HL-60/S4 treated with retinoic acid at 250 ng/mL for 4 days and 3 days (cell line): ENCODE data around the gene SLC49A3.
"Not testable (repeated sequence)": the region's sequence is repeated elsewhere in the genome, so short reads cannot be mapped to it uniquely, and the experiment has no call there.

Experiments
- in situ Hi-C: fragments of 300-500 bp; cut with MboI; formaldehyde crosslinking; loops from 2 replicates; pipeline ENCODE4 v1.7.0; 2022; ENCODE audit warnings: low sequenced_read_pairs

The SLC49A3 gene

DNA sequence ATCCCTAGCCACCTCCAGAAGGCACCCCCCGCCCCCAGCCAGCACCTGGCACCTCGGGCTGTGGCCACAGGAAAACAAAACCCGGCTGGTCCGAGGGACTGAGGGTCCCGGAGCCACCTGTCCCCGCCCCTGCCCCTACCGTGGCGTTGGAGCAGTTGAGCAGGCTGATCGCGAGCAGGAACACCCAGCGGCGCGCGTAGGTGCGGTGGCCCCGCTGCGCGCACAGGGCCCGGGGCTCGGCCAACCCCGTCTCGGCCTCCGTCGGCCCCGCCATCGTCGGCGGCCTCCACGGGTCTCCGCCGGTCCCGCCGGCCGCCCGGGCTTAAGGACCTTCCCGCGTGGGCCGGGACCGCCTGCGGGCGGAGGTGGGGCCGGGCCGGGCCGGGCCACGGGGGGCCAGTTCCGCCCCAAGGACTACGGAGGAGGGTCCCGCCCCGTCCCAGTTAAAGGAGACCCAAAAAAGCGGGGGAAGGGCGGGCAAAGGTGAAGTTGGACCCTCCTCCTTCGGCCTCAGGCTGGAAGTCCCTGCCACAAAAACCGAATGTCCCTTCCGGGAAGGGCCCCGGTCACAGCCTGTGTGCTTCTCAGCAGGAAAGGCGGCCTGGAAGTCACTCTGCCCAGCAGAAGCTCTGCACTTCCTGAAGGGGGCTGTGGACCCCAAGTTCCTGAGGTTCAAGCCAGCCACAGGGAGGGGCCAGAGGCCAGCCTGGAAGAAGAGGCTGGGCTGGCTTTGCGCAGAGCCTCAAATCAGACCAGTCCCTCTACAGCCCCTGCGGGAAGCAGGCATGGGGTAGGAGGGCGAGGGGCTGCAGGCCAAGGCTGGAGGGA is at the start of gene SLC49A3:
Gene SLC49A3, minus strand, starts transcription at position 298 of the 828 bp plus-strand sequence. Its CDS starts 24 bp downstream, at position 274.
- in situ Hi-C loops = no loop called here

DNA sequence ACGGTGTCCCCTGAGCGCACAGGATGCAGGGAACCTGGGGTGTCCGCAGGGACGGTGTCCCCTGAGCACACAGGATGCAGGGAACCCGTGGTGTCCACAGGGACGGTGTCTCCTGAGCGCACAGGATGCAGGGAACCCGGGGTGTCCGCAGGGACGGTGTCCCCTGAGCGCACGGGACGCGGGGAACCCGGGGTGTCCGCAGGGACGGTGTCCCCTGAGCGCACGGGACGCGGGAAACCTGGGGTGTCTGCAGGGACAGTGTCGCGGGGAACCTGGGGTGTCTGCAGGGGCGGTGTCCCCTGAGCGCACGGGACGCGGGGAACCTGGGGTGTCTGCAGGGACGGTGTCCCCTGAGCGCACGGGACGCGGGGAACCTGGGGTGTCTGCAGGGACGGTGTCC is 47.6 kb upstream of the SLC49A3 start:
- in situ Hi-C loops = not testable (repeated sequence)

DNA sequence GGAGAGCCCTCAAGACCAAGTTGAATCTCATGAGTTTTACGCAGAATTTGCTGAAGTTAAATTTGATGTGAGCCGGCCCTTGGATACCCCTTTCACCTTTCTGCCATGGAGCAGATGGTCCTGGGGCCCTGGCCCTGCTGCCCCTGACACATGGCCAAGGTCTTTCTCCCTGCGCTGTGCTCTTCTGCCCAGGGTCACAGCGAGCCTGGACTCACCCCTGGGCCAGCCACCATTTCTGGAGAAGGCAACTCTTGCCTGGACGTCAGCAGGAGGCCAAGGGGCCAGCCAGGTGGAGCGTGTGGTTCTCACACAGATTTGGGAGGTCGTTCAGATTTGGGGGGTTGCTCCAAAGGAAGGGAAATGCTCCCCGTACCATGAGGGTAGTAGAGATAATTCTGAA is 46.6 kb upstream of the SLC49A3 start:
- in situ Hi-C loops = no loop called here

DNA sequence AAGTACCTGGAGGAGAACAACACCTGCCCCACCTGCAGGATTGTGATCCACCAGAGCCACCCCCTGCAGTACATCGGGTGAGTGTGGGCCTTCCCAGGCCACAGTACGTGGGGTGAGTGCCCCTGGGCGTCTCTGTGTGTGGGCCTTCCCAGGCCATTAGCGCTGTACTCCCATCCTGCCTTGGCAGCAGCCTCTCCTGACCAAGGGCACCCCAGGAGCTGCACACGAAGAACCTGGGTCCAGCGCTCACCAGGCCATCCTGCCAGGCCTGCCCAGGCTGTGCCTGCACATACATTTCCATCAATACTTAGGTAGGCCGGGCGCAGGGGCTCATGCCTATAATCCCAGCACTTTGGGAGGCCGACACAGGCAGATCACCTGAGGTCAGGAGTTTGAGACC is 46.0 kb upstream of the SLC49A3 start:
- in situ Hi-C loops = no loop called here

DNA sequence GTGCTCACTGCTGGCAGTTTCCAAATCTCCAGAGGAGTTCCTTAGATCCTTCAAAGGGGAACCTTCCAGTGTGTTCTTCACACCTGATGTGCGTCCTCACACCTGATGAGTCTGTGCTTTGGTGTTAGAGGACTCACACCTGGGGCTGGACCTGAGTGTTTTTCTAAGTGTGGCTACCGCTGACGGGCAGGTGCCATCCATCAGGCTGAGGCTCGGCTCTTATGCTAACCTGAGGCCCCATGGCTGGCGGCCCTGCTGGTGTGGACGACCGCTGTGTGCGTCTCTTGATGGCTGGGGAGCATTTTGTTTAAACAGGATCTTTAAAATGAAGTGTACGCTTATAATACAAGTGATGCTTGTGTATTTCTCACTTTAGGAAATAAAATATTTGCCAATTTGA is 45.1 kb upstream of the SLC49A3 start:
- in situ Hi-C loops = no loop called here

DNA sequence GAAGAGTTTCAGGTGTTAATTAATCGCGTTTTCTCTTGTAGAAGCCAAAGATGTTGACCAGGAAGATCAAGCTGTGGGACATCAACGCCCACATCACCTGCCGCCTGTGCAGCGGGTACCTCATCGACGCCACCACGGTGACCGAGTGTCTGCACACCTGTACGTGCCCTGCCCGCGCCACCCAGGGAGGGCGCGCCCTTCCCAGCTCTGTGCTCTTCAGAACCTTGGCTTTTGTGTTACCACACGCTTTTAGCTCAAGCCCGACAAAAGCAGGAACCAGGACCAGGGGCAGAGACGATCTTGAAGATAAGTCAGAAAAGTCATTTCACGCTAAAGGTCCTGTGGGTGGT is 44.7 kb upstream of the SLC49A3 start:
- in situ Hi-C loops = no loop called here

DNA sequence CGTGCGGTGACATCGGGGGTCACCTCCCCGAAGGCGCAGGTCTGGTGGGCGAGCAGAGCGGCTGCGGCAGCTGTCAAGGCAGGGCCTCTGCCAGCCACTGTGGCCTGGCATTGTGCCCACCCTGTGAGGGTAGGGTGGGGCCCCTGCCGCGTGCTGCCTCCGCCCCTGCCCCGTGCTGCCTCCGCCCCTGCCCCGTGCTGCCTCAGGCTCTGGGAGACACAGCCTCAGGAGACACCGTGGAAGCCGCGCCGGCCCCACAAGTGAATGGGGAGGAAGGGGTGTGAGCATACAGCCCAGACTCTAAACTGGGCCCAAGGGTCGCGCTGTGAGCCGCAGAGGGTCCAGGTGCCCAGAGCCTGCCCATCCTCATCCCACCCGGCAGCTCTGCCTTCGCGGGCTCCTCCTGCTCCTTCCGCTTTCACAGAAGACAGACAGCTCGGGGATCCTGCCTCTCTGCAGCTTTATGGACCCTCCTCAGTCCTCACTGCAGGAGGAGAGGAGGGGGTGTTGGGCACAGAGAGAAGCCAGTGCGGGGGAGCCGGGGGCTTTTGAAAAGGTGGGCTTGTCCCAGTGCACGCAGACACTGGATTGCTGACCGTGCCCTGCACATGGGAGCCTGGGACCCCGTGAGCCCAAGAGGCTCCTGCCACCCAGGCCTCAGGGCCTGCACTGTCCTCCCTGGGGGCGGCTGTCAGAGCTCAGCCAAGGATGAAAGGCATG is 44.1 kb upstream of the SLC49A3 start:
- in situ Hi-C loops = no loop called here

DNA sequence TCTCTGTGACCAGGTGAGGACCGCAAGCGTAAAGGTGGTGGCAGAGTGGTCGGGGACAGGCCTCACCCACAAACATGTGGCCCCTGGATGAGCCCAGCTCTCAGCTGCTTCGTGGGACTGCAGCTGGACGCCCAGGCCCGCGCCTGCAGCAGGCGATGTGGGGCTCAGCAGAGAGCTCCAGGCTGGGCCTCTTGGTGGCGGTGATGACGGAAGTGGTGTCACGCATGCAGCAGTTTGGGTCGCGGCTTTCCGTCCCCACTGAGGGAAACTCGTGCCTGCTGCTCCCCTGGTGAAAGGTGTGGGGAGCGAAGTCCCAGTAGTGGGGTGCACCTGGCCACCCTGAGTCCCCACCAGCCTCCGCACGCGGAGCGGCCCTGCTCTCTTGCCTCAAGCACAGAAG is 43.5 kb upstream of the SLC49A3 start:
- in situ Hi-C loops = no loop called here

DNA sequence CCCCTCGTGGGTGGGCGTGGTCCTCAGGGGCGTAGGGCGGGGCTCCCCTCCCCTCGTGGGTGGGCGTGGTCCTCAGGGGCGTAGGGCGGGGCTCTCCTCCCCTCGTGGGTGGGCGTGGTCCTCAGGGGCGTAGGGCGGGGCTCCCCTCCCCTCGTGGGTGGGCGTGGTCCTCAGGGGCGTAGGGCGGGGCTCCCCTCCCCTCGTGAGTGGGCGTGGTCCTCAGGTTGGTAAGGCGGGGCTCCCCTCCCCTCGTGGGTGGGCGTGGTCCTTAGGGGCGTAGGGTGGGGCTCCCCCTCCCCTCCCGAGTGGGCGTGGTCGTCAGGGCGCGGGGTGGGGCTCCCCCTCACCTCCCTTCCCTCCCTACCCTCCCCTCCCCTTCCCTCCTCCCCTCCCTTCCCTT is 43.0 kb upstream of the SLC49A3 start:
- in situ Hi-C loops = not testable (repeated sequence)

DNA sequence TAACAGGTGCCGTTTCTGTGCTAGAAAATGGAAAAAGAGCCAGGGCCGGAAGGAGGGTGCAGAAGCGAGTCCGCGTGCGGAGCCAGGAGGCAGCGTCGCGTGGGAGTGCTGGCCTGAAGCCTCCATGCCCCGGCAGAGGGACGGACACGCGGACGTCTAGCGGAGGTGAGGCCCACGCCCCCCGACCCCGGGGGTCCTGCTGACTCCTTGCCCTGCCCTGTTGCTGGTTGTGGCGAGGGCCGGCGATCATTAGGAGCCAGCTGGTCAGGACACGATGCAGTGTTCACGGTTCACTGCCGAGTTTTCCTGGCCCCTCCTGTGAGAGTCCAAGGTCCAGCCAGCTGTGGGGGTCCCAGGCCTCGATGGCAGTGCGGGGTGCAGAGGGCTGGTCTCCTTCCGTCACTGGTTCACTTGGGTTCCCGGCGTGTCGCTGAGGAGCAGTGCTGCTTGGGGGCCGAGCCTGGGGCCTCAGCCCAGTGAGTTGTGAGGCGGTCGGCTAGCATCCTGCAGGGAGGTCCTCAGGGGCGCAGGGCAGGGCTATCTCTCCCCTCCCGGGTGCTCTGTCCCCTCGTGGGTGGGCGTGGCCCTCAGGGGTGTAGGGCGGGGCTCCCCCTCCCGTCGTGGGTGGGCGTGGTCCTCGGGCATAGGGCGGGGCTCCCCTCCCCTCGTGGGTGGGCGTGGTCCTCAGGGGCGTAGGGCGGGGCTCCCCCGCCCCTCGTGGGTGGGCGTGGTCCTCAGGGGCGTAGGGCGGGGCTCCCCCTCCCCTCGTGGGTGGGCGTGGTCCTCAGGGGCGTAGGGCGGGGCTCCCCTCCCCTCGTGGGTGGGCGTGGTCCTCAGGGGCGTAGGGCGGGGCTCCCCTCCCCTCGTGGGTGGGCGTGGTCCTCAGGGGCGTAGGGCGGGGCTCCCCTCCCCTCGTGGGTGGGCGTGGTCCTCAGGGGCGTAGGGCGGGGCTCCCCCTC is 42.3 kb upstream of the SLC49A3 start:
- in situ Hi-C loops = not testable (repeated sequence)

DNA sequence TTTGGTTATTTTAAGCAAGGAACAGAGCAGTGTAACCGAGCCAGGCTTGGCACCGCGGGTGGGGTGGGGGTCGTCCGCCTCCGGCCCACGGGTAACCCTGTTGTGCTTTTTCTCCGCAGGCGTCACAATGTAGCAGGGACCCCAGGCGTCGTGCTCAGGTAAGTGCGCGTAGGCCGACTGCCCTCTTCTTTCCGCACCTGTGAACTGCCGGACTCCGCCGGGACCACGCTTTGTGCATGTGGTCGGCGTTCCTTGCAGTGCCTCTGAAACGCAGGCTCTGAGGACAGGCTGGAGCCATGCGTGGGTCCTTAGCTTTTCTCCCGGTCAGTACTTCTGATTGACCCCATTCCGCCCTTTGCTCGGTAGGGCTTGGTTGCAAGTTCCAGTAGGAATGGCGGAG is 41.6 kb upstream of the SLC49A3 start:
- in situ Hi-C loops = no loop called here

DNA sequence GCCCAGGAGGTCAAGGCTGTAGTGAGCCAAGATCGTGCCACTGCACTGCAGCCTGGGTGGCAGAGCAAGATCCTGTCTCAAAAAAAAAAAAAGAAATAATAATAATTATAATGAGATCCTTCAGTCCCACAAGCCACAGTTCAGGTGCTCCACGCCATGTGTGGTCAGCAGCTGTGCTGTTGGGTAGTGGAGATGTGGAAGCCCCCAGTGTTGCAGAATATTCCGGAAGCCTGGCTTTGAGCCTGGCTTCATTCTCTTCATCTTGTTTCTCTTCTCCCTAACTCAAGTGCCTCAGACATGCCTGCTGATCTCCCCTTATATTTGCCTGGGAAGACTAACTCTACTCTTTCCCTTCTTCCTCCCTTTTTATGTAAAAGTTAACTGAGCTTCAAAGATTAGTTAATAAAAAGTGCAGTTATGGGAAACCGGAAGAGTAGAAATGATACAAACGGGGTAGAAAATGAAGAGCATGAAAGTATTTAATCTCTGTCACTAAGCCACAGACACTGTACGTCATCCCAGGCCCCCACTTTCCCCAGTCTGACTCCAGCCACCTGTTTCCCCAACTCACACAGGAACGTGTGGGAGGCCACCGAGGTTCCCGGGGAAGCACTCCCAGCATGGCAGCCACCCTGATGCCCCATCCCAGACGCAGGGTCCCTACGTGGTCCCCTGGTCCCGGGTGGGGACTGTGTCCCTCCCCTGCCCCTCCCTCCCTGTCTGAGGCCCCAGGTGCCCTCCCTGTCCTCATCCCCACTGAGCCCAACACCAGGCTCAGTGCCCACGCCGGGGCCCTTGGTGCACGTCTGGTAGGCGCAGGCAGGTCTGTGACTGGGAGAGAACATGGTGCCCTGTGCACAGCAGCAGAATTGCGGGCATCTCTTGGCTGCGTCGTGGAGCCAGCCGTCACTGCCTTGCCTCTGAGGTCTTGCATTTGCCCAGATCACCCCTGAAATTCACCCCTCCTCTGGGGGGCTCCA is 40.7 kb upstream of the SLC49A3 start:
- in situ Hi-C loops = no loop called here

DNA sequence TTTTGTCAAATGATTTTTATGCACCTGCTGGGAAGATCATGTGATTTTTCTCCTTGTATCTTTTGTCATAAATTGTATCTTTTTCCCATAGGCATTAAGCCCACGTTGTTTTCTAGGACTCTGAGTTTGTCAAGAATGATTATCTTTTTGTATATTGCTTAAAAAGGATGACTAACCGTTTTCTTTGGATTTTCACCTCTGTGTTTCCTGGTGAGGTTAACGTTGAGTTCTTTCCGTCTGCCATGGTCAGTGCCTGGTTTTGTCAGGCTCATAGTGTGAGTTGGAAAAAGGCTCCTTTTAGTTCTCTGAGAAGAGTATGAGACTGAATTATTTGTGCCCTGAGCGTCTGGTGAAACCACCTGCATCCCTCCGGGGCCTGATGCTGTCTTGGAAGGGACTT is 38.6 kb upstream of the SLC49A3 start:
- in situ Hi-C loops = no loop called here

DNA sequence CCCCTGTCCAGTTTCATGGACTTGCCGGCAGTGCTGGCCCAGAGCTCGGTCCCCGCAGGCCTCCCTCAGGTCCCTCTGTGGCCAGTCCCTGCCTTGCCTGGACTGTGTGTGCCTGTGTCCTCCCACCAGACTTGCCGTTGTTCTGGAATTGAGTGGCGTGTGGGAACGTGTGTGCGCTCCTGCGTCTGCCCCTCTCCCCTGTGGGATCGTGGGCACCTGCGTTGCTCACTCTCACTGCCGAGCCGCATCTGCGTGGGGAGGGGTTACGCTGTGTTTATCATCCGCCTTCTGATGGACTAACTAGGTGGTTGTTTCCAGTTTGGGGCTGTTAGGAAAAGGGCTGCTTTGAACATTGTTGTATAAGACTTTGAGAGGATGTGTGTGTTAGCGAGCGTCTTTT is 37.9 kb upstream of the SLC49A3 start:
- in situ Hi-C loops = no loop called here

DNA sequence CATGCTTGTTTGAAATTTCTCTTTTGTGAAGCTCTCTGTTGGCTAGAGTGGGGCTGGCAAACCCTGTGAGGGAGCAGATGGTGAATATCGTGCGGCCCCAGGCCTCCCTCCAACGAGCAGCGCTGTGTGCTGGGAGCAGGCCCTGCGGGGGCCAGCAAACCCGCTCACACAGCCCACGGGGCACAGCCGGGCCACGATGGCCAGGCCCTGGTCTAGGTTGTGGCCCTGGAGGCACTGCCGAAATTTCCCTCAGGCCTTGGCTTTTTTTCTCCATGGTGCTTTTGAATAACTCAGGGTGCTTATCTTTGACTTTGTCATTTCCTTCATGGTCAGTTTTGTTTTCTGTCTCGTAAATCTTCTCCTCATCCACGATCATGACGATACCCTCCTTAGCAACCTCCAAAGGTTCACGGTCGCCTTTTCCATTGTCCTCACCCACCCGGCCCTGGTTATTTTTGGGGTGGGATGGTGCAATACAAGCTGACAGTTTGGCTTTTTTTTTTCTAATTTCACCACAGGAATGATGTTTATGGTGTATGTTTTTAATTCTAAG is 37.4 kb upstream of the SLC49A3 start:
- in situ Hi-C loops = no loop called here

DNA sequence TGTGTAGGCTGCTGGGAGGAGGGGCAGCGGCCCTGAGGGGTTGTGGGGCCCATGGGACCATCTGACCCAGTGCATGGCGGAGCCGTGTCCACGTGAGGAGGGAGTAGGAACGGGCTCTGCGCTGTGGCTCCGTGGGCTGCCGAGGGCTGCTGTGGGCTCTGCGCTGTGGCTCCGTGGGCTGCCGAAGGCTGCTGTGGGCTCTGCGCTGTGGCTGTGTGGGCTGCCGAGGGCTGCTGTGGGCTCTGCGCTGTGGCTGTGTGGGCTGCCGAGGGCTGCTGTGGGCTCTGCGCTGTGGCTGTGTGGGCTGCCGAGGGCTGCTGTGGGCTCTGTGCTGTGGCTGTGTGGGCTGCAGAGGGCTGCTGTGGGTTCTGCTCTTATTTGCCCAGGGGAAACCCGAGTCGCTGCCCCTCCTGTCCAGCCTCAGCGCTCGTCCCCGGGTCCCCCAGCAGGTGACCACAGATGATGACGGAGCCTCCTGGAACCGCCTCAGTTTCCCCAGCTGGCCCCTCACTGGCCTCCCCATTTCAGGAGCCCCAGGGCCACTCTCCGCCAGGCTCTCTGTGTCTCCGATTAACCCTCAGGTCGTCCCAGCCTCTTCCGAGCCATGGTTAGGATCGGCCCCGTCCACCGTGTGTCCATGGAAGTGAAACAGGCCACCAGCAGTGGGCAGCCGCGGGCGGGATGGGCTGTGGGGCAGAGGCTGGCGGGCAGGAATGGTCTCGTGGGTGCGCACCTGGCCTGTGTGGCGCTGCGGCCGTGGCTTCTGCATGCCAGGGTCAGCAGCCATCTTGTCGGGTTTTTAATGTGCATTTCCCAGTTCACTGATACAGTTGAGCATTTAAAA is 36.7 kb upstream of the SLC49A3 start:
- in situ Hi-C loops = no loop called here

DNA sequence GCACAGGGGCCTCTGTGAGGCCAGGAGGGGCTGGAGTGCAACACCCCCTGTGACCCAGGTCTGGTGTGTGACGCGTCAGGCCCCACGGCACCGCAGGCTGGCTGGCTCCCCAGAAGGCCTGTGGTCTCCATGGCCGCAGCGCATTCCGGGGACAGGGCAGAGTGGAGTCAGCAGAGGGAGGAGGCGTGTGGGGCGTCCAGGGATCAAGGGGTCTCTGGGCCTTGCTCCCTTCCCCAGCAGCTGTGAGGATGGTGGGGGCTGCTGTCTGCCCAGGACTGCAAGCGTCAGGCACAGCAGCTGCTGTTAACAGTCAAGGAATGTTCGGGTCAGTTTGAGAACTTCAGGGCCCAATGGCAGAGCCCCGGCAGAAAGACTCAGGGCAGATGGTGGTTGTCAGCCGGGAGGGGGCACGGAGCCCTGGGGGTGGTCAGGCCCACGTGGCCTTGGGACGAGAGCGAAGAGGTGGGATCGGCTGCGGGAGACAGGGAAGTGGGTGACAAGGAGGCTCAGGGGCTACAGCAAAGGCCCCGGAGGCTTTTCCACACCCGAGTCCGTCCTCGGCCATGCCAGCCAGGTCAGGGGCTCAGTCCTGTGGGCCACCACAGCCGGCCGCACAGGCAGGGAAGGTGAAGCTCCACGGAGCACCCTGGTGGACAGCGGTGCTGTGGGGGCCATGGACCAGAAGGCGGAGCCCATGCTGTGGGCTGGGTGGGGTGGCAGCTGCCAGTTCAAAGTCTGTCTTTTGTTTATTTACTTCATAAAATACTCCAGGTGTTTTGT is 35.0 kb upstream of the SLC49A3 start:
- in situ Hi-C loops = no loop called here

DNA sequence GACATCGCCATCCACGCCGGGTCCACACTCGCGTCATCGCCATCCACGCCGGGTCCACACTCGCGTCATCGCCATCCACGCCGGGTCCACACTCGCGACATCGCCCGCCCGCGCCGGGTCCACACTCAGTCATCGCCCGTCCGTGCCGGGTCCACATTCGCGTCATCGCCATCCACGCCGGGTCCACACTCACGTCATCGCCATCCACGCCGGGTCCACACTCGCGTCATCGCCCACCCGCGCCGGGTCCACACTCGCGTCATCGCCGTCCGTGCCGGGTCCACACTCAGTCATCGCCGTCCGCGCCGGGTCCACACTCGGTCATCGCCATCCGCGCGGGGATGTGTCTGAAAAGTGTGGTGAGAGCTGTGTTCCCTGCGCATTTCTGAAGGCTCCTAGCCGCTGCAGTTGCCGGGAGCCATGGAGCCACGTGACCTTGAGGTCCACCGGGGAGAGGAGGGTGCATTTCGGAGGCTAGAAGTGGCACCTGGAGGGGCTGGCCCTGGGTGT is 34.0 kb upstream of the SLC49A3 start:
- in situ Hi-C loops = no loop called here
